C4-2B (cell line): Measurements from ENCODE around the gene HSF2BP.

Experiments used
- ZFX ChIP-seq: fragments of 450-650 bp; IDR thresholded peaks from 2 replicates; pipeline ENCODE4 v1.6.1; 2017
- TF ChIP-seq, protein P1 (sequence below): fragments of 450-650 bp; conservative IDR thresholded peaks from 2 replicates; pipeline ENCODE4 v1.5.1; 2017; ENCODE audit warnings: mild to moderate bottlenecking

DNA sequence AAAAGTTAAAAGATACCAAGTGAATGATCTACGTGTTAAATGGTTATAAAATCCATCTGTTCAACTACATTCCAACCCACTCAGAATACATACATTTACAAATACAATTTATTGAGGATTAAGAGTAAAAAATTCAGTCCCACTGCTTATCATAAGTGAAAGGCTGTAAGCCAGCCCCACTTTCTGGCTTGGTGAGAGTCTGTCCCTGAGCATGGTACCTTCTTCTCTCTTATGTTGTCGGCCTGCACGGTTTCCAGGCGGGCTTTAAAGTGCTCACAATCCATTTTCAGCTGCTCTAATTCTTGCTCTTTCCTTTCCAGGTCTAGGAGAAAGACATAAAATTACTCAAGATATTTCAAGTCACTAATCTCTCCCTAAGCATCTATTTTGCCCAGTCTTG lies 15.2 kb downstream of the HSF2BP start:
- TF ChIP-seq, protein P1, sequence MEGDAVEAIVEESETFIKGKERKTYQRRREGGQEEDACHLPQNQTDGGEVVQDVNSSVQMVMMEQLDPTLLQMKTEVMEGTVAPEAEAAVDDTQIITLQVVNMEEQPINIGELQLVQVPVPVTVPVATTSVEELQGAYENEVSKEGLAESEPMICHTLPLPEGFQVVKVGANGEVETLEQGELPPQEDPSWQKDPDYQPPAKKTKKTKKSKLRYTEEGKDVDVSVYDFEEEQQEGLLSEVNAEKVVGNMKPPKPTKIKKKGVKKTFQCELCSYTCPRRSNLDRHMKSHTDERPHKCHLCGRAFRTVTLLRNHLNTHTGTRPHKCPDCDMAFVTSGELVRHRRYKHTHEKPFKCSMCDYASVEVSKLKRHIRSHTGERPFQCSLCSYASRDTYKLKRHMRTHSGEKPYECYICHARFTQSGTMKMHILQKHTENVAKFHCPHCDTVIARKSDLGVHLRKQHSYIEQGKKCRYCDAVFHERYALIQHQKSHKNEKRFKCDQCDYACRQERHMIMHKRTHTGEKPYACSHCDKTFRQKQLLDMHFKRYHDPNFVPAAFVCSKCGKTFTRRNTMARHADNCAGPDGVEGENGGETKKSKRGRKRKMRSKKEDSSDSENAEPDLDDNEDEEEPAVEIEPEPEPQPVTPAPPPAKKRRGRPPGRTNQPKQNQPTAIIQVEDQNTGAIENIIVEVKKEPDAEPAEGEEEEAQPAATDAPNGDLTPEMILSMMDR, result no peak
- TF ChIP-seq ZFX, result no peak
